Endothelial cell of umbilical vein (primary cell): ENCODE data around the gene VAMP2.

Experiments used
- CTCF ChIP-seq, 2 donors: IDR thresholded peaks; 1 replicate in 1 of 2; 2 replicates in 1 of 2; pipeline ENCODE4 v1.5.1; 2011; ENCODE audit warnings: low read length in 2 of 2, mild to moderate bottlenecking in 2 of 2, moderate library complexity in 2 of 2, control low read depth in 1 of 2, inconsistent platforms in 1 of 2, low read depth in 1 of 2; ENCODE audit not compliant: insufficient read depth in 1 of 2; ENCODE audit errors: extremely low read depth in 1 of 2
- POLR2A ChIP-seq: IDR thresholded peaks from 2 replicates; pipeline ENCODE4 v1.6.1; 2012; ENCODE audit warnings: low read depth, mild to moderate bottlenecking, control low read depth, low read length
- POLR2AphosphoS5 ChIP-seq: IDR thresholded peaks from 2 replicates; pipeline ENCODE4 v1.6.1; 2012; ENCODE audit warnings: low read depth, mild to moderate bottlenecking, control low read depth, low read length, moderate library complexity; ENCODE audit not compliant: insufficient read depth

- TF ChIP-seq CTCF (IDR thresholded peaks at IDR 0.05; ENCODE audit: extremely low read depth in 1 of 2, insufficient read depth in 1 of 2, low read depth in 1 of 2, low read length in 2 of 2) (peak in 1 of 2 donors; percentile 5), POLR2AphosphoS5 (peak; percentile 27), POLR2A (no peak)
These were observed 27.1 kb upstream of the VAMP2 start, which contains the start of gene BORCS6 for GRCh38 chr17:8189711-8190477.
